T1000 (cell line): ENCODE measurements around the gene KCNIP4.
"Not testable (repeated sequence)": the region's sequence is repeated elsewhere in the genome, so short reads cannot be mapped to it uniquely, and the experiment has no call there.

Experiments used
- DNase-seq: peaks from one replicate; lab custom pipeline; 2025; ENCODE audit warnings: mixed read lengths; lab: John Stamatoyannopoulos, UW

KCNIP4 gene

DNA sequence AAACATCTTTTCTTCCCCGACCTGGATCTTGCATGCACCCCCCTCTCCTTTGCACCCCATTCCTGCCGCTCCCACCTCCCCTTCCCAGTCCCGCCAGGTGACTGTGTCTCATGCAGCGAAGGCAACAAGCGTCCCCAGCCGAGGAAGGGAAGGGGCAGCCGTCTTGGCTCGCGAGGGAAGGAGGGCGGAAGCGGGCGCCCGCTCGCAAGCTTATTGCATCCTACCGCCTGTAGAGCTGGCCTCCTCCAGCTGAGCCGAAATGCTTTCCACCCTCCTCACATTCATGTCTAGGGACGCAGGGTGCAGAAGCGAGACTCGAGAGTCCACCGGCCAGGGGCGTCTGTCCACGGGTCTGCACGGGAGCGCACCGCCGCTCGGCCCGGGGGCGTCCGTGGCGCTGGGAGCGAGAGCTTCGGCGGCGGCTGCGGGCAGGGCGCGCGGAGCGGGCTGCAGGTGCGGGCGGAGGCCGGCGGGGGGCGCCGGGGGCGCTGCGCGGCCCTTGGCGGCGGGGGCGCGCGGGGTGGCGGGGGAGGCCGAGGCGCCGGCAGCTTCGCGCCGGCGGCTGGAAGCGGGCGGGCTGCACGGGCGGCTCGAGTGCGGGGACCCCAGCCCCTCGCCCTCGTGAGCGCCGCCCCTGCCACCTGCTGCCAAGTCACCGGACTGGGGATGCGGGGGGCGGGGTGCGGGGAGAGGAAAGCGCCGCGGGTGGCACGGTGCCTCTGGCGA lies at the start of gene KCNIP4:
KCNIP4 (minus strand) TSS at position 426 of the 726 bp plus-strand sequence.
- DNase-seq: peak; percentile 43

DNA sequence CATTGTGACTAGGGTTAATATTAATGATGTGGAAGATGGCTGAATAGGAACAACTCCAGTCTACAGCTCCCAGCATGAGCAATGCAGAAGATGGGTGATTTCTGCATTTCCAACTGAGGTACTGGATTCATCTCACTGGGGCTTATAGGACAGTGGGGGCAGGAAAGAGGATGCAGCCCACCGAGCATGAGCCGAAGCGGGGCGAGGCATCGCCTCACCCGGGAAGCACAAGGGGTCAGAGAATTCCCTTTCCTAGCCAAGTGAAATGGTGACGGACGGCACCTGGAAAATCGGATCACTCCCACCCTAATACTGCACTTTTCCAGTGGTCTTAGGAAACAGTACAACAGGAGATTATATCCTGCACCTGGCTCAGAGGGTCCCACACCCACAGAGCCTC lies 48.0 kb upstream of the KCNIP4 start:
- not testable (repeated sequence) for DNase-seq

DNA sequence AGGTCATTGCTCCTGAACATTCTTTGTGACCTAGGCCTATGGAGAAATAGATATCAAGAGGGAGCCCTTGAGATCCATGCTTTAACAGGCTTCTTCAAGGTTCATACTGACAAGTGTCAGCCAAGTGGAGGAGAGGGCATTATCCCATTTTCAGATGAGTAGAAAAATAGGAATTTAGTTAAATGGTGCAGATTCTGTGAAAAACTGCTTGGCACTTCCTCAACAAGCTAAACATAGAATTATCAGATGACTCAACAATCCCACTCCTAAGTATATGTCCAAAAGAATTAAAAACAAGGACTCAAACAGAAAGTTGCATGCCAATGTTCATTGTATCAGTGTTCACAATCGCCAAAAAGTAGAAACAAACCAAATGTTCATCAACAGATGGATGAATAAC lies 43.8 kb upstream of the KCNIP4 start:
- no peak for DNase-seq

DNA sequence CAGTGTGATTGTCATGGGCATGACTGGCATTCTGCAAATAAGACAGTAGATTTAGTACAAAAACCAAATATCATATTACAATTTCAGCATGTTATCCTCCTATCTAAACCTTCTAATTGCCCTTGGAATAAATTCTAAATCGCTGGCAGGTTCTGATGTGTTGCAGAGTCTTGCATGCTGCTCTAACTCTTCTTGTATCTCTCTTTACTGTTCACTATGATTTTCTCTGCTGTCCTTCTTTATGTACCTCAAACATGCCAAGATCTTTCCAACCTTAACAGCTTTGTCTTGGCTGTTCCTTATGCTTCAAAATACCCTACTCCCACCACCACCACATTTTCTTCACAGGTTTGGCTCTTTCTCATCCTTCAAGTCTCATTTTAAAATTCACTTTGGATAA lies 43.0 kb upstream of the KCNIP4 start:
- no peak for DNase-seq

DNA sequence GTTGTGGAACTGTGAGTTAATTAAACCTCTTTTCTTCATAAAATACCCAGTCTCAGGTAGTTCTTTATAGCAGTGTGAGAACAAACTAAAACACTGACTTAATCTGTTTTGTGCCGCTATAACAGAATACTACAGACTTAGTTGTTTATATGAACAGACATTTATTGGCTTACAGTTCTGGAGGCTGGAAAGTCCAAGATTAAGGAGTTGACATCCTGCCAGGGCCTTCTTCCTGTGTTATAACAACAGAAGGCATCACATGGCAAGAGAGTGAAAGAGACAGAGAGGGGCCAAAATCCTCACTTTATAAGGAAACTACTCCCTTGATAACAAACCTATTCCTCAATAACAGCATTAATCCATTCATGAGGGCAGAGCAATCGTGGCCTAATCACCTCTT lies 42.5 kb upstream of the KCNIP4 start:
- no peak for DNase-seq

DNA sequence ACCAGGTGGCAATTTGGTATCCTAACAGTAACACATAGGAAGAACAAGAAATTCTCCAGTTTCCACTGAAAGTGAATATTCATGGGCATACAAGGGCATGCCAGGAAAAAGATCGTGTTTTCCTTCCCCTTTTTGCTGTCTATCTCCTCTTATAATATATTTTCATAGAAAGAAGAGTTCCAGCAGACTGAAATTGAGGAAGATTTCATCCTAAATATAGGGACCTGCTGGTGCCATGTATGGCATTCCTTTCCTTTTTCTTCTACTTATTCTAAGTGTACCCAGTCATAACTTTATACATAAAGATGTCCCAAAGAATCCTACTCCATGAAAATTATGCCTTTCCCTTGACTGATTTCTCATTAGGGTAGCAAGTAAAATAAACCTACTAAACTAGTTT lies 40.8 kb upstream of the KCNIP4 start:
- no peak for DNase-seq

DNA sequence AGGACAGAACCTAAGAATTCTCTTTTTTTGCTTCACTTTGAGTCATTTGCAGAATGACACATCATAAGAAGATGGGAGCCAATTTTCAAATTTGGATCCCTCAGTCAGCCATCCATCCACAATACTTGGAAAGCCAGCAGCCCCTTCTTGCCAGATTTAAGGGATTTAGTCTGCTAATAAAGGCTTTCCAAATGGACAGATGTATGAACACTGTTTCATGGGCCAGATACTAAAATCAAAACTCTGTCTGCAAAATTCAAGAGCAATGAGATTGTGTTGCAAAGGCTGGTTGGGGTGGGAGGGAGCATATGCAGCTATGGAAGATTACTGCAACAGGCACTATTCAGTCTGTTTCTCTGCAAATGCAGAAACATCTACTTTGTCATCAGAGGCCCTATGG lies 37.7 kb upstream of the KCNIP4 start:
- no peak for DNase-seq

DNA sequence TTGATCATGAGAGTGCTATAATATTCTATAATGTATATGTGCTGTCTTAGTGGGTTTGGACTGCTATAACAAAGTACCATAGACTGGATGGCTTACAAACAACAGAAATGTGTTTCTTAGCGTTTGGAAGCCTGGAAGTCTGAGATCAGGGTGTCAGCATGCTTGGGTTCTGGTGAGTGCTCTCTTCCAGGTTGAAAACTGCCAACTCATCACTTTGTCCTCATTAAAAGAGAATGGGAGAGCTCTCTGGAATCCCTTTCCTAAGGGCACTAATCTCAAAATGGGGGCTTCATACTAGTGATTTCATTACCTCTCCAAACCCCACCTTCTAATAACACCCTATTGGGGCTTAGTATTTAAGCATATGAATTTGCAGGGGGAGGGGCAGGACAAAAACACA lies 33.5 kb upstream of the KCNIP4 start:
- no peak for DNase-seq

DNA sequence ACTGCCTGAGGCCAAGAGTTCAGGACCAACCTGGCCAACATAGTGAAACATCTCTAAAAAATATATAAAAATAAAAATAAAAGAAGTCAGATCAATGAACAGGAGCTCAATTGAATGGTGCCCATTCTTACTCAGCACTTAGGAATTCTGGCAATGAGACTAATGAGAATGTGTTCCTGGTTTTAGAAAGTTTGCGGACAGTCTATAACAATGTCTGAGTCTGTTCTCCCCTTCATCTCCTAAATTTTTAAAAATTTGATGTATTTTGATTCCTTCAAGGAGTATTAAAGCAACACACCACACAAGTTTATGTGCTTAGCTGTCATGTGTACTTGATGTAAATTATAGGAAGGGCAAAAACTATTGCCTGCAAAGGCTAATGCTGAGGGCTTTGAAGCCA lies 30.6 kb upstream of the KCNIP4 start:
- no peak for DNase-seq

DNA sequence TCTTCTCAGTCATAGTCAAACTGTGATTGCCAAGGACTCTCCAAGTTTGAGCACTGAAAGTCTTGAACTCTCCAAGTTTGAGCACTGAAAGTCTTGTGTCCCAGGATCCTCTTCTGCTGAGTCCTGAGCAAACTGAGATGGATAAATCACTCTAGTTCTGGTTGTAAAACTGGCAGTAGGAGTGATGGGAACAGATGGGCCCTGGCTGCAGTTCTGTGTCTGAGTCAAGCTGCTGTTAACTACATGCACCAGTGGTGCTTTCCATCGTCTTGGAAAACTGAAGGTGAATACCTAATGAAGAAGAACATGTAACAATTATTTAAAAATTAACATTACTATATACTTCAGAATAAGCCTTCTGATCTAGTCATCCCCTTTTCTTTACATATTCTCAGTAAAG lies 27.6 kb upstream of the KCNIP4 start:
- DNase-seq: no peak

DNA sequence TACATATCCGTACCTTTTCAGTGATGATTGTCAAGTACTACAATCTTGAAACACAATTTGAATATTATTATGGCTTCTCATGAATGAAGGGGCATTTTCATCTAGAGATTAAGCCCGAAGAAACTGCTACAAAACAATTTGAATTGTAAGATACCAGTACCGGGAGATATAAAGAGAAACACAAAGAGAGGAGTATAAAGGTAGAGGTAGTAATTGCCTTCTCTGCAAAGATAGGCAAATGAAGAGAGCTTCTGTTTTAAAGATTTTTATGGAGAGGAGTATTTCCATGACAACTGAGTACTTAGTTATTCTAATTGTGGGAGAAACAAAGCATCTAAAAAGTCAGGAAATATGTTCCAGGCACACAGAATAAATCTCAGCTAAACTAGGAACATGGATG lies 25.3 kb upstream of the KCNIP4 start:
- no peak for DNase-seq

DNA sequence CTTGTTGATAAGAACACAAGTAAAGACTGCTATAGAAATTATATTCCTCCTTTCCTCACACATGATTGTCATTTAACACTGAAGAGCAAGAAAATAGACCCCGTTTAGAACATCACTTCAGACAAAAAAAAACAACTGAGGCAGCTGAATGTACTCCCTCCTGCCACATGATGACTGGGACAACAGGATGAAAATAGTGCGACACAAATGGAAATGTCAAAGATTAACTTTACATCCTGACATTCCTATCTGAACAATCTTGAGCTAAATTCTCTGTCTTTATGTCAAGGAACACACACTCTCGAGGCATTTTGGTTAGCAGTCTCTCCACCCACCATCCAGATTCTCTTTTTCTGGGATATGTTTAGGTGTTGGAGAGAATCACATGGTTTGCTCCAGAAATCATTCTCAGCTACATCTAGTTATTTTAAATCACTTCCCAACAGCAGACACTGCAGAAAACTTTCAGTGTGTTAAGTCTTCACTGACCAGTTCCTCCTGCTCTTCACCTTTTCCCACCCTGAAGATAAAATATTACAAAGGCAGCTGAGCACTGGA lies 16.3 kb upstream of the KCNIP4 start:
- no peak for DNase-seq

DNA sequence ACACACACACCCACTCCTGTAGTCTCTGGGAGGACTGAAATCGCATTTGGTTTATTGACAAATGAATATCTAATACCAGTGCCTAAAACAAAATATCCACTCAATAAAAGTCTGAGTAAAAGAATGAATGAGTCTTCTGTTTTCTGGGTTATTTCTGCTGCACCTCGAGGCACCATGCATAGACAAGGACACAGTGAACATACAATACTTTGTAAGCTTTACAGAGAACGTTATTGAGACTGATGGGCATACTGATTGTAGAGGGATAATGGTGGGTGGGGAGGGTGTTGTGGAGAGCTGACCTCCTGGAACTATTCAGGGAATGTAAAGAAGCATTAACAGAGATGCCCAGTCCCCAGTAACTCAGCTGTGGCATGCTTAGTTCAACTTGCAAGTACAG lies 14.1 kb upstream of the KCNIP4 start:
- no peak for DNase-seq

DNA sequence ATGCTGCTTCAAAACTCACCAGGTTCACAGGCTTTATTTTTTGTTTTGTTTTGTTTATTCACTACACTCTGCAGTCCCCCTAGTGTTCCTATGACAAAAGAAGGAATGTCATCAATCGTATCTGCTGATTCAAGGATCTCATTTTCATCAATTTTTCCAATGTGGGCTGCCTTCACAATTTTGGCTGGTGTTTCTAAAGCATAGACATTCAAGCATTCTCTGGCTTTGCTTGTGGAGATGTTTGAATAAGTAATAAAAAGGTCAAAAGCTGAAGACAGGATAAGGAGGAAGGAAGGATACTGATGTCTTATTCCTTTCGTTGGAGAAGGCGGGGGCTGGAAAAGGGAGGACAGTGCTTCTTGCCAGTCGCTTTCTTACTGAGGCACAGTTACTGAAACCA lies 12.2 kb upstream of the KCNIP4 start:
- no peak for DNase-seq

DNA sequence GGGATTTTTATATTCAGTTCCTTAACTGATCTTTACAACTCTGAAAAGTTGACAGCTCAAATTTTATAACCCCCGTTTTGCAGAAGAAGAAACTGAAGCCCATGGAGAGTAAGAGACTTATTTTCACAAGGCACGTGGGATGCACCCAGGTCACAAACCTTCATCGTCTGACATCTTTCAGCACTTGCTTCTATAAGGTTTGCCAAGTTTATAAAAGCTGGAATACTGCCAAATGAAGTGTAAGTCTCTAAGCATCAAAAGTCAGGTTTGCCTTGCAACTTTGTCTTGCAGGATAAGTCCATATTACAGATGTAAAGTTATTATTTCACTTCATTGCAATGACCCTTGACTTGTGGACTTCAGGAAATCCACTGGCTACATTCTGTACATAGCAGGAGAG lies 6.3 kb upstream of the KCNIP4 start:
- DNase-seq: no peak

DNA sequence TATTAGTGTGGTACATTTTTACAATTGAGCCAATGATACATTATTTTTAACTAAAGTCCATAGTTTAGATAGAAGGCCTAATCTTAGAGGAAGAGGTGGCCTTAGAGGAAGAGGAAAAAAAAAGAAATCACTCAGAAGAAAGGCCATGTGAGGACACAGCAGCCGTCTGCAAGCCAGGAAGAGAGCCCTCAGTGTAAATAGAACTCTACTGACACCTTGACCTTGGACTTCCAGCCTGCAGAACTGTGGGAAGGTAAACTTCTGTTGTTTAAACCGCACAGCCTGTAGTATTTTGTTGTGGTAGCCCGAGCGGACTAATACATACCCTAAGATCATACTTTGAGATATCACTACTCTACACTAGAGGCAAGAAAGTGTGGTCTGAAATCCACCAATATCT lies 5.1 kb upstream of the KCNIP4 start:
- no peak for DNase-seq

DNA sequence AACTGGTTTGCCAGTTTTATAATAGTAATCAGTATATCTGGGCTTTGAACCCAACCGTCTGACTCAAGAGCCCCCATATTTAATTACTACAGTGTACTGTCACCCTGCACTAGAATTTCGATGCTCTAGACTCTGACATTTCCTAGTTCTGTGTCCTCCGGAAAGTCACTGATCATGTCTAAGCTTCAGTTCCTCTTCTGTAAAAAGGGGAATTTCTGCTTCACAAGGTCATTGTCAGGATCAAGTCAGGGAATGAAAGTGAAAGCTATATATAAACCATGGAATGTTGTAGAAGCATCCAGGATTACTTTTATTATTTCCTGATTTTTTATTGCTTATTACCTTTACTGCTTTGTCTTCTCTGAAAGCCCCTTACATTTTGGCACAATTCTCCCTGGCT lies 4.0 kb upstream of the KCNIP4 start:
- no peak for DNase-seq

DNA sequence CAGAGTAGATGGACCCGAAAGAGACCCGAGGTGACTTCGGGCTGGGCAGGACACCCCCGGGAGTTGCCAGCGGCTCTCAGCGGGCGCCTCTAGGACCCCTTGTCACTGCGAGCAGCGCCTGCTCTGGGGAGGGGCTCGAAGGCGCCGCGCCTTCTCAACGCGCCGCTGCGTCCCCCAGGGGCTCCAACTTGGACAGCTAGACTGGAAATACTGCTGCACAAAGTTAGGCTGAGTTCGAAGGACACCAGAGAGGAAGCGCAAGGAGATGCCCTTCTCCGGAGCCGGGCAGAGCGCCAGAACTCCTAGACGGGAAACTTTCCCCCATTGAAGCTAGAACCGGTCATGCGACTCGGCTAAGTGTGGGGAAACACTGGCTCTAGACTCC lies 493 bp upstream of the KCNIP4 start:
- DNase-seq: no peak

DNA sequence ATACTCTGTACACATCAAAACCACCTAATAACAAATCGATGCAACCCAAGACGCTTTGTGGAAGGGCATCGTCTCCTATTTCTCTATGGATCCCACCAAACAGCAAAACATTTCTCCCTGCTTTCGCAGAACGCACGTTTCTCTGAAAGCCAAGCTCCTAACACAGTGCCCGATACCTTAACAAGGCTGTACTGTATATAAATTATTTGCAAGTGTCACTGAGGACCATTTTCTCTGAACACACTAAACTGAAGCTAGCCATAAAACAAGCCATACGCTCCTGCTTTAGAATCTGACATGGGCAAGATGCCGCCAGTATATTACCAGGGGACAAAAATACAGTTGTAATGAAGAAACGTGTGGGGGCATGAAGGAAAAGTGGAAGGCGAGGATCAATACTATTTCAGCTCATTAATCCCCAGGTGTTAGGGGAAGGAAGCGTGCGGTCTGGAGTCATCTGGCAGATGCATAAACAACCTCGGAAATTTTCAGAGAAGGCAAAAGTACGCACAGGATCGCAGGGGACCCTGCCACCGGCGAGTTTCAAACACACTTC lies 703 bp downstream of the KCNIP4 start:
- no peak for DNase-seq

DNA sequence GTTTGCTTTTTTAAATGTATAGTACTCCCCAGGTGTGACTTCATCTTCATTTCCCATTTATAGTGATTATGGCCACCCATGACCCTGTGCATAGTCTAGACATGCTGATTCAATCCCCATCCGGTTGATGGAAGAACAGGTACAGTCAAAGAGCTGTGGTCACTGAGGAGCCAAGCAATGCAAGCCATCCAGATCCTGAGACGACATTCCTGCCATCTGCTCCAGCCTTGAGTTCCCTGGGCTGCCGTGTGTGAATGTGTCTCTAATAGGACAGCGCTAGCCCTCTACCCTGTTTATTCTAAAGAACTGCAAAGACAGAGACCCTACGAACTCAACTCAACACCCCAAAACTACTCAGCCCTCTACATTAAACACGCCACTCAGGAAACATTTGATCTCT lies 1.7 kb downstream of the KCNIP4 start:
- no peak for DNase-seq

DNA sequence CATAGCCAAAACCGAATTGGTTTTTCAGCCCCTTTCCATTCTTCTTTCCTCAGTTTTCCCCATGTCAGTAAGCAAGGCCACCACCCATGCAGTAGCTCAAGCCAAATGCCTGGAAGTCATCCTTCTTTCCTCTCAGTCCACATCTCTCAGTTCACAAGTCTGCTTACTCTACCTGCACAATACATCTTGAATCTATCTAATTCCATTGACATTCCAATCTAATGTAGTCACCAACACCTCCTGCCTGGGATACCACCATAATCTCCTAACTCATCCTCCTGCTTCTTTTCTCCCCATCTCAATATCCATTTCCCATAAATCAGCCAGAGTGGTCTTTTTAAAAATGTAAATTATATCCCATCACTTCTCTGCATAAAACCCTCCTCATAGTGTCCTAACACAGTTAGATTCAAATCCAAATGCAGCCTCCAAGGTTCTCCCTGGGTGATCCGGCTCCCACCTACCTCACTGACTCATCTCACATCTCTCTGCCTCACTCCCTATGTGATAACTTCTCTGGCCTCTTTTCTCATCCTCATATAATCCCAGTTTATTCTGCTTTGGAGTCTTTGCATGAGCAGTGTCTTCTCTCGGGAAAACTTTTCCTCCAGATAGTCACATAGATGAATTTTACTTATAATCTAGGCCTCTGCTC lies 26.9 kb downstream of the KCNIP4 start:
- DNase-seq: no peak

DNA sequence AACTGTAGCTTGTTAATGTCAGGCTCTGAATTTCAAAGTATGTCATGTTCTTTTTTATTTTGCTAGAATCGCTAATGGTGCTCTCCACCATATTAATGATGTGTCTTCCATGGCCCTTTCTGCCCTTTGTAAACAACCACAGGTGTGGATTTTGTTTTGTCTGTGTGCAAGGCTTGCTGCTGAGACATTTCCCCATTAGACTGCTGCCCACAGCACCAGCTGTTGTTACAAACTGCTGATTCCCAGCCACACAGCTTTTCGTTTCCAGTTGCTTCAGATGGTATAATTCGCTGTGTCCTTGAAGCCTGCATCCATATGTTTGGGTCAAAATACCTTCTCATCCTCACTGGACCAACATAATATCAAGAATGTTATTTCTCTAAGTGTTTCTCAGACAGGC lies 32.8 kb downstream of the KCNIP4 start:
- DNase-seq: no peak

DNA sequence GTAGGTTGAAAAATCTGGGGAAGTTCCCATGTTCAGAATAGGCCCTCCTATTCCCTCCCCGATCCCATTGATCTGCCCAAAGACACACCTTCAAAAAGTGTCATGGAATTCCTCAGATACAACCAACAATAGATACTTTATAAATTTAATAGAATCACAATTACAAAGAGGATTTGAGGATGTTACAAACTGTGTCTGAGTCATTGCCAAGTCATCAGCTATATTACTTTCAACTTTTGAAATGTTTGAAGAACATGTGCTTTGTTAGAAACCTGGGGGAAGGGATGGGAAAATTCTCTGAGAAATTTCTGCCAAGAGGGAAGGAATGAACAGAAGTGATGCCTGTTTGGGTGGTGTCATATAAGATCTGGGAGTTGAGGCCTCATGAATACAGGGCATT lies 46.7 kb downstream of the KCNIP4 start:
- no peak for DNase-seq
